ENCODE data around the gene PCDHB14. TPM values are rescaled to one million over a fixed set of nuclear protein-coding genes. Genes with fewer than 3 reads are reported as not detected.

Gene PCDHB14
- 0.92 and 1.1 TPM in 2 replicates for total RNA-seq

GRCh38 chr5:141223112-141223783, at the start of gene PCDHB14:
Gene PCDHB14, plus strand, starts transcription at chr5:141223343. Its CDS starts 163 bp downstream, at chr5:141223506.

GRCh38 chr5:141177577-141178191, 45.5 kb upstream of the PCDHB14 start, which contains the start of gene PCDHB8:
Gene PCDHB8, plus strand, starts transcription at chr5:141177790. Its CDS starts 245 bp downstream, at chr5:141178035.

GRCh38 chr5:141182248-141182647, 40.9 kb upstream of the PCDHB14 start, which contains the start of gene PCDHB16:
Gene PCDHB16, plus strand, starts transcription at chr5:141182387. Its CDS starts 173 bp downstream, at chr5:141182560.

GRCh38 chr5:141186897-141187512, 36.1 kb upstream of the PCDHB14 start, which contains the start of gene PCDHB9:
Gene PCDHB9, plus strand, starts transcription at chr5:141187161. Its CDS starts 158 bp downstream, at chr5:141187319.

GRCh38 chr5:141192110-141192725, 30.9 kb upstream of the PCDHB14 start, which contains the start of gene PCDHB10:
Gene PCDHB10, plus strand, starts transcription at chr5:141192353. Its CDS starts 200 bp downstream, at chr5:141192553.

GRCh38 chr5:141199359-141200235, 23.5 kb upstream of the PCDHB14 start, which contains the start of gene PCDHB11:
Gene PCDHB11, plus strand, starts transcription at chr5:141199627. Its CDS starts 148 bp downstream, at chr5:141199775.

GRCh38 chr5:141208478-141208877, 14.7 kb upstream of the PCDHB14 start, which contains the start of gene PCDHB12:
Gene PCDHB12, plus strand, starts transcription at chr5:141208719. Its CDS starts 189 bp downstream, at chr5:141208908.

GRCh38 chr5:141213656-141214339, 9.3 kb upstream of the PCDHB14 start, which contains the start of gene PCDHB13:
Gene PCDHB13, plus strand, starts transcription at chr5:141213919. Its CDS starts 205 bp downstream, at chr5:141214124.

GRCh38 chr5:141245250-141245717, 22.1 kb downstream of the PCDHB14 start, which contains the start of gene PCDHB15:
Gene PCDHB15, plus strand, starts transcription at chr5:141245395. Its CDS starts 184 bp downstream, at chr5:141245579.

Other genes with a start within 250 kb of the PCDHB14 start
- not detected in 2 replicates for gene PCDHB1, start 172.0 kb upstream of the PCDHB14 start, total RNA-seq
- gene PCDHB2, start 128.7 kb upstream of the PCDHB14 start, total RNA-seq = 1.7 and 3.8 TPM in 2 replicates
- gene PCDHB3, start 122.9 kb upstream of the PCDHB14 start, total RNA-seq = 0.81 and 1.3 TPM in 2 replicates
- 0.68 and 0.79 TPM in 2 replicates for gene PCDHB4, start 101.5 kb upstream of the PCDHB14 start, total RNA-seq
- 1.4 and 1.8 TPM in 2 replicates for gene PCDHB5, start 88.1 kb upstream of the PCDHB14 start, total RNA-seq
- gene PCDHB6, start 73.3 kb upstream of the PCDHB14 start, total RNA-seq = 0.13 and 0.37 TPM in 2 replicates
- gene PCDHB7, start 50.7 kb upstream of the PCDHB14 start, total RNA-seq = 0.79 and 1.1 TPM in 2 replicates
- 0.62 and 1.1 TPM in 2 replicates for gene PCDHB8, start 45.6 kb upstream of the PCDHB14 start, total RNA-seq
- 1.8 and 1.9 TPM in 2 replicates for gene PCDHB16, start 41.0 kb upstream of the PCDHB14 start, total RNA-seq
- gene PCDHB9, start 36.2 kb upstream of the PCDHB14 start, total RNA-seq = 0.40 and 0.44 TPM in 2 replicates
- gene PCDHB10, start 31.0 kb upstream of the PCDHB14 start, total RNA-seq = 0.66 and 1.1 TPM in 2 replicates
- 0.44 and 0.53 TPM in 2 replicates for gene PCDHB11, start 23.7 kb upstream of the PCDHB14 start, total RNA-seq
- gene PCDHB12, start 14.6 kb upstream of the PCDHB14 start, total RNA-seq = 0.25 and 0.40 TPM in 2 replicates
- 0.81 and 1.1 TPM in 2 replicates for gene PCDHB13, start 9.4 kb upstream of the PCDHB14 start, total RNA-seq
- gene PCDHB15, start 22.1 kb downstream of the PCDHB14 start, total RNA-seq = 0.53 and 0.56 TPM in 2 replicates
- 0.13 and 0.31 TPM in 2 replicates for gene SLC25A2, start 80.7 kb downstream of the PCDHB14 start, total RNA-seq
- 81.0 and 83.9 TPM in 2 replicates for gene TAF7, start 97.4 kb downstream of the PCDHB14 start, total RNA-seq
- 1.1 TPM in 2 replicates for gene PCDHGA1, start 107.2 kb downstream of the PCDHB14 start, total RNA-seq
- 1.7 and 2.5 TPM in 2 replicates for gene PCDHGA2, start 115.4 kb downstream of the PCDHB14 start, total RNA-seq
- 2.0 and 2.9 TPM in 2 replicates for gene PCDHGA3, start 120.5 kb downstream of the PCDHB14 start, total RNA-seq
- 1.8 and 4.3 TPM in 2 replicates for gene PCDHGB1, start 126.8 kb downstream of the PCDHB14 start, total RNA-seq
- gene PCDHGA4, start 131.7 kb downstream of the PCDHB14 start, total RNA-seq = 4.0 and 7.5 TPM in 2 replicates
- gene PCDHGB2, start 136.7 kb downstream of the PCDHB14 start, total RNA-seq = 3.4 and 5.9 TPM in 2 replicates
- 1.5 and 2.7 TPM in 2 replicates for gene PCDHGA5, start 140.8 kb downstream of the PCDHB14 start, total RNA-seq
- 5.7 and 8.4 TPM in 2 replicates for gene PCDHGB3, start 146.9 kb downstream of the PCDHB14 start, total RNA-seq
- 3.3 and 5.3 TPM in 2 replicates for gene PCDHGA6, start 150.5 kb downstream of the PCDHB14 start, total RNA-seq
- gene PCDHGA7, start 159.4 kb downstream of the PCDHB14 start, total RNA-seq = 3.4 and 4.8 TPM in 2 replicates
- 20.1 and 26.5 TPM in 2 replicates for gene PCDHGB4, start 164.4 kb downstream of the PCDHB14 start, total RNA-seq
- gene PCDHGA8, start 169.3 kb downstream of the PCDHB14 start, total RNA-seq = 2.2 and 3.9 TPM in 2 replicates
- gene PCDHGB5, start 174.6 kb downstream of the PCDHB14 start, total RNA-seq = 21.0 and 29.1 TPM in 2 replicates
- 2.9 and 5.7 TPM in 2 replicates for gene PCDHGA9, start 179.4 kb downstream of the PCDHB14 start, total RNA-seq
- 3.3 and 4.7 TPM in 2 replicates for gene PCDHGB6, start 184.7 kb downstream of the PCDHB14 start, total RNA-seq
- 5.3 and 7.5 TPM in 2 replicates for gene PCDHGA10, start 189.6 kb downstream of the PCDHB14 start, total RNA-seq
- 9.1 and 17.3 TPM in 2 replicates for gene PCDHGB7, start 194.3 kb downstream of the PCDHB14 start, total RNA-seq
- 11.0 and 18.2 TPM in 2 replicates for gene PCDHGA11, start 197.7 kb downstream of the PCDHB14 start, total RNA-seq
- gene PCDHGA12, start 207.2 kb downstream of the PCDHB14 start, total RNA-seq = 17.6 and 22.3 TPM in 2 replicates